SHP77 treated with DMSO at 0.1 percent for 48 hours (cell line): Measurements from ENCODE around the gene SORBS1.

Source experiments
- DNase-seq: peaks from one replicate; lab custom pipeline; 2025; lab: John Stamatoyannopoulos, UW

SORBS1 gene

DNA sequence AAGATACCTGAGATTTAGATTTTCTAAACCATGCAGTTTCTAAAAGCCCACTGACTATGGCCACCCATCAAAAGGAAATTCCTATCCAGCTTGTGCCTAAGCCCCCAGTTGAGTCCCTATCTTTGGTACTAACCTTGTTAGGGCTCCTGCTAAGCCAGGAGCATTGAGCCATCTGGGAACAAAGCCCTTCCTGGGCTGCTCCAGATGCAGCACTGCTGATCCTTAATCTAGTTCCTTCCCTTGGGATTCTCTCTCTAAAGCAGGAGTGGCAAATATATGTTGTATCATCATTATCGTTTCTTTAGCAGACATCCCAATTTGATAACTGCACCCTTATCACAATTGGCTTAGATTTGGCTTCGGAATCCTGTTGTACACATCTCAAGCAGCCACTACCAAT is 245.7 kb downstream of the SORBS1 start:
- no peak for DNase-seq

DNA sequence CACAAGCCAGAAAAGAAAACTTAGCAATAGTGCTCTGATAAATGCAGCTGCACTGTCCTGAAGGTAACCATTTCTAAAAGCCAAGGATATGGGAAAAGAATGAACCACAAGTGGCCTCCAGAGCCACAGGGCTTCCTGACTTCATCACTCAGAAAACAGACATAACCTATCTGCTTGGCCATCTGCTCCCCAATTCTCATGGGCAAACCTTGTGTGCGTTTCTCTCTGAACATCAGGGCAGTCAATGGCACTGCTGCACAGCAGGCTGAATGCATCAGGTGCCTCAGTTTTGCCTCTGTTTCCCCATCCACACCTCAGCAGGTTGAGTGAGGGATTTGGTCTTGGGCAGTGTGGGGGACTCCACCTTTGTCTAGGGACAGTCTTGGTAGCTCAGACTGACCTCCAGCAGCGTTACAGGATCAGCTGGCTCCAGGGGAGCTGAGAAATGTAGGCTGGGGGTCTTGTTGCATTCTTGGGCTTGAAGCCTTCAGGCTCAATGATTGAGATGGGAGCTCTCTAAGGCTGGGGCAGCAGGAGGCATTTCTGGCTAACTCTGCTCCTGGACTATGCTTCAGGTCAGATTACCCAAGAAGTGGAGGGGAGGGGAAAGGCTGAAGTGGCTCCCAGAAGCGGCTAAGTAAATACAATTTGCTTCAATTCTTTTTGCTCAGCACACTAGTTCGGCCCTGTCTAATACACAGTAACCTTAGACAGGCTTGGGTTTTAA is 246.8 kb downstream of the SORBS1 start:
- DNase-seq, result no peak

DNA sequence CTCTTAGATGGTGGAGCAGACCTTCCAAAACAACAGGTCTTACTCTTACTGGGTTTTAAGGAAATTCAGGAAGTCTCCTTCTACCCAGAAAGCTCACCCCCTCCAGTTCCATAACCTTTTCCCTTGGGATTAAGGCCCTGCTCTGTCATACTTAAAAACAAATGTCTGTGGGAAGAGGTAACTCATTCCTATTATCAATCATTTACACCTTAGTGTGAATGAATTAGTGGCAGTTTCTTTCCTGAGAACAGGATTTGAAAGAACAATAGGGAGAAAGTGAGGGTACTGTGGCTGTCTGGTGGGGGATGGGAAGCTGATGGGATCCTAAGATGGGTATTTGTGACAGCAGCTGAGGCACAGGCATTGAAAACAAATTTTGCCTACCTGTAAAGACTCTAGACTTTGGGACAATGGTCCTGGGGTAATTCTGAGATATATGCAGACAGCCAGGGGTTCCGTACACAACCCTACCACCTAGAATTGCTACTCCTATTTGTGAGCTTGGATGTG is 248.1 kb downstream of the SORBS1 start:
- no peak for DNase-seq

GRCh38 chr10:95312257-95312656 is 248.9 kb downstream of the SORBS1 start:
- DNase-seq, result no peak

DNA sequence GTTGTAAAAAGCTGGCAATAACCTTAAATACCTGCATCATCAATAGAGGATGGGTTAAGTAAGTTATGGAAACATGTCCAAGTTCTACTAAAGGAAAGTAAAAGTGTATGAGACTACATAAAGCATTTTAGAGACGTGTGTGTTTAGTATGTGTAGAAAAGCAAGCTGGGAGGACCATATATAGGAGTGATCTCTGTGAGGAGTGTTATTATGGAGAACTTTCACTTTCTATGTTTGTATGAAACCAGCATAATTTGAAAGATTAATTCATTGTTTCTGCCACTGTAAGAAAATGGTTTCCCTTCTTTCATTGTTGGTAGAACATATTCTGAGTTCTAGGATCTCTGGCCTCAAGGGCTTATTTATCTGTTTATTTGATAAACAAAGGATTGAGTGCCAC is 251.2 kb downstream of the SORBS1 start:
- DNase-seq, result no peak

GRCh38 chr10:95308389-95309302 is 252.5 kb downstream of the SORBS1 start:
- DNase-seq, result no peak

GRCh38 chr10:95306851-95307250 is 254.3 kb downstream of the SORBS1 start:
- no peak for DNase-seq

DNA sequence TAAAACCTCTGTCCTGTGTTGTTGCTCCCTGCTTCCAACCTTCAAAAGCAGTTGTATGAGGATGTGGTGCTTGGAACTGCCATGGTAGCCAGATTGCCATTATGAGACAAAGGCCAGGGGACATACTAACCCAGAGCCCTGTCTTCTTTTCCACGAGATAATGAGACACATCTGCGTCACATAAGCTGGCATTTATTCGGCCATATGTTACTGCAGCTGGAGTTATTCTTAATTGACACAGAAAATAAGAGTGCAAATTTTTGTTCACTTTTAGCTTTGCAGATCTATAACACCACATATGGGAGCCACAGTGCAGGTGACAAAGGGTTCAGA is 254.9 kb downstream of the SORBS1 start:
- DNase-seq, result no peak

- DNase-seq, result no peak
These were observed 255.4 kb downstream of the SORBS1 start for GRCh38 chr10:95305606-95306317.

DNA sequence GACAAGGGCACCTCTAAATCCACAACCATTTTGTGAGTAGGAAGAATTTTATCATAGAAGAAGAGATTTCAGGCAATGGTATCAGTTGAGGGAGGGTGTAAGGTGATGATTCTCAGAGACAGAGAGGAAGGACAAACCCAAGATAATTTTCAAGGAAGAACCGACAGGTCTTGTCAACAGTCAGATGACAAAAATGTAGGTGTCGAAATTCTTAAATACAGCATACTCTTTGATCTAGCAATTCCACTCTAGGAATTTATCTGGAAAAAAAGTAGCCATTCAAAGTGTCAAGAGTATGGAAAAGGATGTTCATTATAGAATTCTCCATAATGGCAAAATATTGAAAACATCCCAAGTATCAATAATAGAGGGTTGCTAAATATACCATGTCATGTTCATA is 256.2 kb downstream of the SORBS1 start:
- DNase-seq, result no peak

DNA sequence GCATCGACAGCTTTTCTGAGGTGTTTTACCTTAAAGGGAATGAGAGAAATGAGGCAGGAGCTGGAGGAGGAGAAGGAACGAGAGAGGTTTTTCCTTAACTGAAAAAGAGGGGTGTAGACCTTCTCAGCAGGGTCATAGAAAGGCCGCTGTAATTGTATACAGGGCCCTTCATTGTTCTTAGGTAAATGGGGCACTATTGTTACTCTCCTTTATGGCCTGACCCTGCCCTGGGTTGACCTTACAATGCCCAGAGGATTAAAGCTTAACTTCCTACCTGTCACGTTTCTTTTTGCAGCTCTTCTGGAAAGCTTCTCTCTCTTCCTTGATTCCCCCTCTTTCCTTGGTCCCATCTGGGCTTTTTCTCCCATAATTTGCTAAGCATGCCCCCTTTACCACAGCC is 256.7 kb downstream of the SORBS1 start:
- DNase-seq, result no peak

DNA sequence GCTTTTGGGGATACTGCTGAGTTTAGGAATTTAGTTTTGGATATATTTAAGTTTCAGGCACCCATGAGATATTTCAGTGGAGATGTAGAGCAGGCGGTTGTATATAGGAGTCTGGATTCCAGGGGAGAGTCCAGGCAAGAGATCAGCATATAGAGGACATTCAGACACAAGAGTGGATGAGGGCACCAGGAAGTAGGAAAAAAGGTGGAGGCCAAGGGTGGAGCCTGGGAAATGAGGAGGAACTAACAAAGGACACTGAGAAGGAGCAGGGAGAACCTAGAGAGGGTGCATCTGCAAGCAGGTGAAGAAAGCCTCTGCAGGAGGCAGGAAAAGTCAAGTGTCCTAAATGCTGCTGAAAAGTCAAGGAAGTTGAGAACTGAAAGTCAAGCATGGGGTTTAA is 257.2 kb downstream of the SORBS1 start:
- no peak for DNase-seq

DNA sequence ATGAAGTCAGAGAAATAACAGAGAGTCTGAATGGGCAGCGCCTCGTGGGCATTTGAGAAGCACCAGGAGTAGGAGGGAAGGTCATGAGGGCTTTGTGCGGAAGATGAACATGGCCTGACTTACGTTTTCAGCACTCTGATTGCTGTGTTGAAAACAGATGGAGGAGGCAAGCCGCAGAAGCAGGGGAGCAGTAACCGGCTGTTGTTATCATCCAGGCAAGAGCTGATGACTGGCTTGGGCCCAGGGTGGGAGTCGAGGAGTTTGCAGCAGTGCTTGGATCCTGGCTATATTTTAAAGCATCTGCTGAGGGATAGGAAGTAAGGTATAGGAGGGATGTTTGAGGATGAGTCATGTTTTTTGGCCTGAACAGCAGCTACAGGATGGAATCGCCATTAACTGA is 257.6 kb downstream of the SORBS1 start:
- no peak for DNase-seq

GRCh38 chr10:95300022-95300539 is 261.1 kb downstream of the SORBS1 start:
- no peak for DNase-seq

GRCh38 chr10:95297402-95297801 is 263.8 kb downstream of the SORBS1 start:
- no peak for DNase-seq

- no peak for DNase-seq
These were observed 264.4 kb downstream of the SORBS1 start for GRCh38 chr10:95296764-95297163.

DNA sequence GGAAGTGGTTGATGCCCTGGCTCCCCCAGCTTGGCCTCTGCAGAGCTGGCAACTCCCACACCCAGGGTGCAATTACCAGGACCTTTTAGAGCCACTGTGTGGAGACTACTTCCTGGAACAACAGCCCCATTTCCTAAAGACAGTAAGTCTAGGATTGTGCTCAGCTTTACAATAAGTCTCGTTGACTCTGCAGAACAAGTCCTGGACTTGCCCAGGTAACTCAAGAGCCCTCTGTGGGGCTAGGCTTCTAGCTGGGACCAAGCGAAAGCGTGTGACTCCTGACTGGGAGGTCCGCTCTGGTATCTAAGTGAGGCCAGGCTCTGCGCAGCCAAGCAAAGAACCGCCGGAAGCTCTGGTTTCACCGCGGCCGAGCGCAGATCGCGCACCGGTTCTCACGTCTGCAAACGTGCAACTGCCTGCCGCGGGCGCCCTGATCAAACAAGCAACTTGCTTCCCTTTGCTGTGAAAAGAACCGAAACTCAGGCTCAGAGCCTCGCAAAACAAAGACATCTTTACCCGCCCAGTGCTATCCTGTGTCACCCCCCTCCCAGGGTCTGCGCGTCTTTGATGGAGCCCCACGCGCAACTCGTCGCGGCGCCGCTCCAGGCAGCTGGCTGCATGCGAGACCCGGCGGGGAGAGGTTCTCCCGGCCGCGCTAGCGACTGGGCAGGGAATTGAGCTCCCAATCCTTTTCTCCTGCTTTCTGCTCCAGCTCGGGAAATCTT is 266.0 kb downstream of the SORBS1 start:
- DNase-seq, result peak; percentile 52

GRCh38 chr10:95293631-95294030 is 267.5 kb downstream of the SORBS1 start:
- DNase-seq, result no peak

DNA sequence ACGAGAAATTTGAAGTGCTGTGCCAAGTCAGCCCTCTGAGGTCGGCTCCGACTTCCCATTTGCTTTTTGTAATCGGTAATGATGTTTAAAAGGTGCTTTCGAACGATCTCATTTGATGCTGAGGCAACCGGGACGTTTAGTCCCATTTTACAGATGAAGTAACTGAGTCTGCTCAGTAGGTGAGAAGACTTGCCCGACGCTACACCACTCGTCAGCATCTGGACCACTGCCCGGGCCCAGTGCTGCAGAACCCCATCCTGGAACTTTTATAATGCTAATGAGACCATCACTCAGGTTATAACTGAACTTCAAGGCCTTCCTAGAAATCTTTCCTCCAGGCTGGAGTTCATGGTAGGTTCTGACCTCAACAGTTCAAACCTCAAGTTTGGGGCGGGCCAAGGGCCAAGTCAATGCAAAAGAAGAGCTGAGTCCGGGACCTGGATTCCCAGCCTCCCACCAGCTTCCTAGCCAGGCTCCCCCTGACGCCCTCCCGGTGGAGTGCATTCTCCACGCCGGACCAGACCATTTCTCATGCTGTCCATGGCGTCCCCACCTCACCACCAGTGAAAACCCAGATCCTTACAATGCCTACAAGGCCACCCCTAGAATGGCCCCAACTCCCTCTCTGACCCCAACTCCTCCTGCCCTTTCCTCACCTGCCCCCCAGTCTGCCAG is 269.7 kb downstream of the SORBS1 start:
- no peak for DNase-seq

- DNase-seq, result no peak
These were observed 270.5 kb downstream of the SORBS1 start, which contains the start of gene PDLIM1 for GRCh38 chr10:95290461-95291364. Gene PDLIM1, minus strand, starts transcription at chr10:95291003. Its CDS starts 88 bp downstream, at chr10:95290915.
